ENCODE results near the gene C9orf78. TPM values are rescaled to one million over a fixed set of nuclear protein-coding genes. Genes with fewer than 3 reads are reported as not detected.

C9orf78 gene
- total and polyA plus RNA-seq, 2 donors = 76.8 to 95.0 TPM

DNA sequence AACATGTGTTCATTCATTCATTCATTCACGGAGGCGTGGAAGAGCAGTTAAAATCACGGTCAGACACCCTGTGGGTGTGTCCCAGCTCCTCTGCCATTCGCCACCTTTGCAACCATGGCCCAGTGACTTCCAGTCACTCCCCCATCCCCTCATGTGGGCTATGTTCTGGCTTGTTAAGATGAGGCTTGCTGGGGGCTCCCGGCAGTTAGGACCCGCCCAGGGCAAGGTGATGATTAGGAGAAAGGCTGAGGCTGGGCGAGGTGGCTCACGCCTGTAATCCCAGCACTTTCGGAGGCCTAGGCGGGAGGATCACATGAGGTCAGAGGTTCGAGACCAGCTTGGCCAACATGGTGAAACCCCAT, 57.3 kb downstream of the C9orf78 start:
- no peaks in the 10 kb centered on the region for H3K36me3 ChIP-seq (ENCODE audit: control insufficient read depth in 2 of 2, insufficient read depth in 2 of 2, low read length in 1 of 2)
- peaks cover 0 to 40% of the 10 kb centered on the region in 2 donors for H3K27me3 ChIP-seq (ENCODE audit: control insufficient read depth in 2 of 2, insufficient read depth in 1 of 2, low read length in 1 of 2)
- no peak overlapping the region for H3K4me3 ChIP-seq (ENCODE audit: low read length in 2 of 2)
- no peak for DNase-seq (ENCODE audit: low read depth in 6 of 9, low spot score in 9 of 9)
- peaks cover 0 to 13% of the 10 kb centered on the region in 2 donors for H3K4me1 ChIP-seq (ENCODE audit: control insufficient read depth in 2 of 2, insufficient read depth in 2 of 2, low read length in 2 of 2)
- H3K9me3 ChIP-seq (ENCODE audit: control insufficient read depth in 2 of 2, insufficient read depth in 1 of 2, low read length in 1 of 2) = peaks cover 2 to 7% of the 10 kb centered on the region in 2 donors
- H3K27ac ChIP-seq (ENCODE audit: low read depth in 1 of 2, low read length in 1 of 2) = no peak overlapping the region
- WGBS = 48% methylated on average over 11 of the region's 11 CpGs

Other genes starting within 250 kb of the C9orf78 start
- gene C9orf50, start 214.2 kb downstream of the C9orf78 start, total RNA-seq = 0.05 TPM
- gene C9orf50, start 214.2 kb downstream of the C9orf78 start, polyA plus RNA-seq = 0.23 TPM
- gene NTMT1, start 209.1 kb downstream of the C9orf78 start, total RNA-seq = 23.9 TPM
- 33.2 TPM for gene NTMT1, start 209.1 kb downstream of the C9orf78 start, polyA plus RNA-seq
- 8.8 TPM for gene ASB6, start 193.1 kb downstream of the C9orf78 start, total RNA-seq
- 20.5 TPM for gene ASB6, start 193.1 kb downstream of the C9orf78 start, polyA plus RNA-seq
- 1.3 TPM for gene PRRX2, start 169.6 kb downstream of the C9orf78 start, total RNA-seq
- gene PRRX2, start 169.6 kb downstream of the C9orf78 start, polyA plus RNA-seq = 3.8 TPM
- 11.1 TPM for gene PTGES, start 82.2 kb downstream of the C9orf78 start, total RNA-seq
- 7.8 TPM for gene PTGES, start 82.2 kb downstream of the C9orf78 start, polyA plus RNA-seq
- 15.5 TPM for gene TOR1B, start 32.1 kb downstream of the C9orf78 start, total RNA-seq
- 17.9 TPM for gene TOR1B, start 32.1 kb downstream of the C9orf78 start, polyA plus RNA-seq
- gene TOR1A, start 11.1 kb downstream of the C9orf78 start, total RNA-seq = 28.6 TPM
- 30.0 TPM for gene TOR1A, start 11.1 kb downstream of the C9orf78 start, polyA plus RNA-seq
- 30.4 TPM for gene USP20, start 183 bp upstream of the C9orf78 start, total RNA-seq
- 175 TPM for gene USP20, start 183 bp upstream of the C9orf78 start, polyA plus RNA-seq
- 82.8 TPM for gene FNBP1, start 207.9 kb upstream of the C9orf78 start, total RNA-seq
- gene FNBP1, start 207.9 kb upstream of the C9orf78 start, polyA plus RNA-seq = 79.6 TPM
- 8.5 TPM for gene GPR107, start 218.6 kb upstream of the C9orf78 start, total RNA-seq
- 10.7 TPM for gene GPR107, start 218.6 kb upstream of the C9orf78 start, polyA plus RNA-seq

Measured in thymus (tissue), 11 donors.